Measurements from ENCODE around the gene UNC45B. TPM values are rescaled to one million over a fixed set of nuclear protein-coding genes. Genes with fewer than 3 reads are reported as not detected.
"Not testable (repeated sequence)": the region's sequence is repeated elsewhere in the genome, so short reads cannot be mapped to it uniquely, and the experiment has no call there.

Gene UNC45B
- under 1 TPM; 0.36 TPM for total RNA-seq
- polyA plus RNA-seq = under 1 TPM; 0.15 to 0.59 (median 0.28) TPM
- total RNA-seq = 0 to 3.0 (median 0.65) reads per million in 6 experiments

GRCh38 chr17:35147375-35147905 lies at the start of gene UNC45B:
Gene UNC45B, plus strand, starts transcription at chr17:35147817. Its CDS starts 447 bp downstream, at chr17:35148264.
- POLR2A ChIA-PET = interaction anchor here (1.4 kb wide), 1 partner anchor 11 kb away, joined by 3 read pairs; no protein-coding TSS in a partner anchor
- peaks cover 5 to 7% (median 7%) of the 10 kb centered on the region in 4 donors for H3K4me1 Mint-ChIP-seq
- ATAC-seq (no peak), DNase-seq (no peak)
- no peaks in the 10 kb centered on the region for H3K27me3 Mint-ChIP-seq
- no peak within 1 kb of the TSS for H3K4me3 Mint-ChIP-seq
- no peaks in the 10 kb centered on the region for H3K36me3 Mint-ChIP-seq
- H3K9me3 Mint-ChIP-seq = no peaks in the 10 kb centered on the region
- H3K27ac Mint-ChIP-seq = peak within 1 kb of the TSS in 3 of 10 donors; percentile 19 to 35 (median 29)

DNA sequence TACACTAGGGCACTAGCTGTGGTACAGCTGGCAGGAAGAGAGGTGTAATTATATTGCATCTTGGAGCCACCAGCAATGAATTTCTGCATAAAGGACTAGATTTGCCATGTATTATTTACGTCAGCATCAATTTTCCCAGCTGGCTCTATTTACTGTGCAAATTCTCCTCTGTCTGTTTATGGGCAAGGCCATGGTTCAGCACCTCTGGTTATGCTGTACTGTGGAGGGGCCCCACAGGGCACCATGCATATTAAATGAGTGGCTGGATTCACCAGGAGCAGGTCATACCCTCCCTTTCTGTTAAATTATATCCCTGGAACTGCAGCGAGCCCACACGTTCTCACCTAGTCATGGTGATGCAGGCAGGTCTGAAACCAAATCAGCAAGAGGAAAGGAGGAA lies 47.7 kb upstream of the UNC45B start:
- no peak for ATAC-seq
- H3K4me1 Mint-ChIP-seq = peaks cover 0 to 5% (median 0%) of the 10 kb centered on the region in 4 donors
- H3K27me3 Mint-ChIP-seq = no peaks in the 10 kb centered on the region
- peaks cover 0 to 51% (median 4%) of the 10 kb centered on the region in 3 donors for H3K36me3 Mint-ChIP-seq
- peak overlapping the region in 2 of 10 donors; percentile 39 to 85 for H3K27ac Mint-ChIP-seq
- DNase-seq = no peak
- POLR2A ChIA-PET = no interaction called here
- no peak overlapping the region for H3K4me3 Mint-ChIP-seq
- H3K9me3 Mint-ChIP-seq = no peaks in the 10 kb centered on the region

DNA sequence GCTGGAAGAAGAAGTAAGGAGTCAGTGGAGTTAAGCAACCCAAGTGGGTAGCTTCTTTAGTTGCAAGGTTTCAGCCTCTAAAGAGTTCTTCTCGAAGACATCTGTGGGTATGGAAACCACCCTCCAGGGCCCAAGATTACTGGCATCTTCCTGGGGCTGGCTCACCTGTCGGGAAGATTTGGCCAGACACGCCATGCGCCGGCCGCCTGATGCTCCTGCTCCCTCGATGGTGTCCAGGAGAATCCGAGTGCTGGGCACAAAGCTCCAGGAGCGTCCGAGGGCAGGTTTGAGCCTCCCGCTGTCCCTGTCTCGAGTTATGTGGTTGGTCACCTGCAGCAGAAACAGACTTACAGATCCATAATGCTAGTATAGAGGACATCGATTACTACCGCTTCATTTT lies 46.6 kb upstream of the UNC45B start:
- peaks cover 0 to 5% (median 0%) of the 10 kb centered on the region in 4 donors for H3K4me1 Mint-ChIP-seq
- H3K36me3 Mint-ChIP-seq = peaks cover 2 to 62% (median 12%) of the 10 kb centered on the region in 3 donors
- no peak overlapping the region for H3K4me3 Mint-ChIP-seq
- DNase-seq (no peak), ATAC-seq (no peak)
- H3K27ac Mint-ChIP-seq = no peak overlapping the region
- no peaks in the 10 kb centered on the region for H3K9me3 Mint-ChIP-seq
- POLR2A ChIA-PET = no interaction called here
- no peaks in the 10 kb centered on the region for H3K27me3 Mint-ChIP-seq

- Mint-ChIP-seq H3K27ac (peak overlapping the region in 2 of 10 donors; percentile 9 to 40), H3K36me3 (peaks cover 8 to 69% (median 19%) of the 10 kb centered on the region in 3 donors), H3K4me3 (no peak overlapping the region), H3K27me3 (no peaks in the 10 kb centered on the region), H3K4me1 (no peaks in the 10 kb centered on the region), H3K9me3 (no peaks in the 10 kb centered on the region)
- ATAC-seq (no peak), DNase-seq (no peak)
- POLR2A ChIA-PET = no interaction called here
Measured at GRCh38 chr17:35101725-35102124, 45.9 kb upstream of the UNC45B start.

GRCh38 chr17:35103271-35103670 lies 44.3 kb upstream of the UNC45B start:
- Mint-ChIP-seq H3K9me3 (no peaks in the 10 kb centered on the region), H3K4me3 (no peak overlapping the region), H3K27me3 (no peaks in the 10 kb centered on the region), H3K4me1 (no peaks in the 10 kb centered on the region), H3K36me3 (peaks cover 8 to 71% (median 21%) of the 10 kb centered on the region in 3 donors), H3K27ac (no peak overlapping the region)
- POLR2A ChIA-PET = no interaction called here
- no peak for ATAC-seq
- DNase-seq = no peak

GRCh38 chr17:35104844-35105450 lies 42.7 kb upstream of the UNC45B start:
- Mint-ChIP-seq H3K36me3 (peaks cover 8 to 63% (median 21%) of the 10 kb centered on the region in 3 donors), H3K9me3 (no peaks in the 10 kb centered on the region), H3K4me1 (no peaks in the 10 kb centered on the region), H3K27me3 (no peaks in the 10 kb centered on the region), H3K4me3 (no peak overlapping the region), H3K27ac (peak overlapping the region in 2 of 10 donors; percentile 61 to 91)
- ATAC-seq (no peak), DNase-seq (no peak)
- POLR2A ChIA-PET = interaction anchor here (0.6 kb wide), 1 partner anchor 89 kb away, joined by 3 read pairs; no protein-coding TSS in a partner anchor

DNA sequence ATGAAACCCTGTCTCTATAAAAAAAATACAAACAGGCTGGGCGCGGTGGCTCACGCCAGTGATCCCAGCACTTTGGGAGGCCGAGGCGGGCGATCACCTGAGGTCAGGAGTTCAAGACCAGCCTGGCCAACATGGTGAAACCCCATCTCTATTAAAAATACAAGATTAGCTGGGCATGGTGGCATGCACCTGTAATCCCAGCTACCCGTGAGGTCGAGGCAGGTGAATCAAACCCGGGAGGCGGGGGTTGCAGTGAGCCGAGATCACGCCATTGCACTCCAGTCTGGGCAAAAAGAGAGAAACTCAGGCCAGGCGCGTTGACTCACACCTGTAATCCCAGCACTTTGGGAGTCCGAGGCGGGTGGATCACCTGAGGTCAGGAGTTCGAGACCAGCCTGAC lies 36.8 kb upstream of the UNC45B start:
- H3K27me3 Mint-ChIP-seq, POLR2A ChIA-PET, H3K27ac Mint-ChIP-seq: not testable (repeated sequence)

DNA sequence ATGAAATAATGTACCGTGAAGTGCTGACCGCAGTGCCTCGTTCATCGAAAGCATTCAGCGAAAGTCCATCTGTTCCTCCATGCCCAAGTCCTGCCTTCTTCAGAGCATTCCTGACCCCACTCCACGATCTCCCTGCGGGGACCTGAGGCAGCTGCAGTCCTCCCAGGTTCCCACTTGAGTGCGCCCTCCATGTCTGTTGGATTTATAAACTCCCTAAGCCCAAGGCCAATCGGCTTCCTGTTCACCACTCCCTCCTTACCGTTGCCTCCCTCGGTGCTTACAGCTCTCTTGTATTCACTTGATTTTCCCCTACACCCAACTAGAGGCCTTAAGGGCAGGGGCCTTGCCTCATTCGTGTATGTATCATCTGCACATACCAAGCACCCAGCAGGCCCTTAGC lies 30.8 kb upstream of the UNC45B start:
- peak overlapping the region in 6 of 10 donors; percentile 16 to 70 (median 50) for H3K27ac Mint-ChIP-seq
- POLR2A ChIA-PET = interaction anchor here (1.0 kb wide), 1 partner anchor 487 kb away, joined by 3 read pairs; no protein-coding TSS in a partner anchor
- peaks cover 15 to 54% (median 43%) of the 10 kb centered on the region in 4 donors for H3K4me1 Mint-ChIP-seq
- DNase-seq (no peak), ATAC-seq (no peak)
- no peaks in the 10 kb centered on the region for H3K27me3 Mint-ChIP-seq
- H3K4me3 Mint-ChIP-seq = peak overlapping the region in 1 of 10 donors; percentile 8
- peaks cover 0 to 25% (median 0%) of the 10 kb centered on the region in 3 donors for H3K36me3 Mint-ChIP-seq
- no peaks in the 10 kb centered on the region for H3K9me3 Mint-ChIP-seq

More for the DNA sequence above, 36.8 kb upstream of the UNC45B start:
- DNase-seq, H3K4me3 Mint-ChIP-seq, H3K9me3 Mint-ChIP-seq, ATAC-seq: not testable (repeated sequence)
- Mint-ChIP-seq H3K36me3 (peaks cover 8 to 31% (median 12%) of the 10 kb centered on the region in 3 donors), H3K4me1 (peaks cover 0 to 16% (median 6%) of the 10 kb centered on the region in 4 donors)

DNA sequence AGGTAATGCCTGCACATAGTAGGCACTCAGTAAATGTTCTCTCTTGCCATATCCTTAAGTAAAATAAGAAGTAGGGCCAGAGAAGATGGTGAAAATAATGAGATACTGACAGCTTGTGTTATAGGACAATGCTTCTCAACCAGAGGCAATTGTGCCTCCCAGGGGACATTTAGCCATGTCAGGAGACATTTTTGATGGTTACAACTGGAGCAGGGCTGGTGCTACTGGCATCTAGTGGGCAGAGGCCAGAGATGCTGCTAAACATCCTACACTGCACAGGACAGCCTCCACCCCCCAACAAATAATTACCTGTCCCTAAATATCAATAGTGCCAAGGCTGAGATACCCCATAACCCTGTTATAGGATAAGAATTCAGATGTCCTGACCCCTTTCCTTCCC lies 29.6 kb upstream of the UNC45B start:
- DNase-seq (peak in 2 of 10 donors; percentile 15 to 30), ATAC-seq (no peak)
- POLR2A ChIA-PET = interaction anchor here (0.6 to 2.7 kb wide), 5 partner anchors 10 to 749 kb away, joined by 3 to 15 read pairs (median 7); partner anchors contain the start of gene RFFL
- H3K9me3 Mint-ChIP-seq = no peaks in the 10 kb centered on the region
- H3K27me3 Mint-ChIP-seq = no peaks in the 10 kb centered on the region
- H3K36me3 Mint-ChIP-seq = peaks cover 0 to 22% (median 0%) of the 10 kb centered on the region in 3 donors
- H3K4me3 Mint-ChIP-seq = peak overlapping the region; percentile 61 to 98 (median 90)
- H3K27ac Mint-ChIP-seq = peak overlapping the region in 9 of 10 donors; percentile 44 to 98 (median 87)
- peaks cover 15 to 54% (median 40%) of the 10 kb centered on the region in 4 donors for H3K4me1 Mint-ChIP-seq

DNA sequence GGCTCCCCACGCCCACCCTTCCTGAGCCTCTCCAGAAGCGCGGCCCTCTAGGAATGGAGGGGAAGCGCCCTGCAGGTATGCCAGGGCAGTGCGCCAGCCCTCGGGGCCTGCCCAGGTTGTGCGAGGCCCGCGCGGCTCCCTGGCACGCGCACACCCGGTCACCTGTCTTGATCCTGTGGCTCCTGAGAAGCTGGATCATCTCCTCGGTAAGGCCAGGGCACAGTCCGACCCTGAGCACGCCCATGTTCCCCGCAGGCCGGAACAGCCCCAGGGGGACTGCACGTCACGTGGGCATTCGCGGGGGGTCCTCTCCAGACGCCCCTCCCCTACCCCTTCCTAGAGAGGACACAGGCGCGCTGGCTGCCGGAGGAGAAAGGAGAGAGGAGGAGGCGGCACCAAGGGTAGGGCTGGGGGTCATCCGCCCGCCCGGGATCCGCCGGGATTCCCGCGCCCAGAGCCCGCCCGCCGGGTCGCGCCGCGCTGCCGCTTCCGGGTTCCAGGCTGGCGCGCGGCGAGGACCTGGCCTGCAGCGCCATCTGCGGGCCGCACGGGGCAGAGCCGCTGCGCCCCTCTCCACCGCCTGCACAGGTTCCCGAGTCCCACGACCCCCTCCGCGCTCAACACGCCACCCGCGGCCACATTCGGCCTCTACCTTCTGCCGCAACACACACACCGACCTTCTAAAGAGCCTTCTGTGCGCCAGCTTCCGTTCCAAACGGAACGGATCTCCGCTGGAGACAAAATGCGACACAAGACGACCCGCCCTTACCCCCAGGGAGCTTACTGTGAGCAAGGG lies 28.0 kb upstream of the UNC45B start, which contains the start of gene RAD51D:
TSS of gene RAD51D (minus strand) at position 491 of the 796 bp plus-strand sequence. CDS start at position 244, 247 bp downstream.
- Mint-ChIP-seq H3K4me3 (peak within 1 kb of the TSS; percentile 84 to 98 (median 96)), H3K36me3 (peaks cover 0 to 19% (median 0%) of the 10 kb centered on the region in 3 donors), H3K4me1 (peaks cover 15 to 54% (median 39%) of the 10 kb centered on the region in 4 donors), H3K27me3 (no peaks in the 10 kb centered on the region), H3K9me3 (no peaks in the 10 kb centered on the region), H3K27ac (peak within 1 kb of the TSS; percentile 87 to 98 (median 96))
- POLR2A ChIA-PET = interaction anchor here (0.6 to 2.7 kb wide), 17 partner anchors 8 to 690 kb away, joined by 3 to 15 read pairs (median 4); partner anchors contain the start of genes CCT6B, LIG3, NLE1 and RFFL
- ATAC-seq = peak; percentile 91
- peak; percentile 67 to 87 (median 84) for DNase-seq

GRCh38 chr17:35121315-35121714 lies 26.3 kb upstream of the UNC45B start, which contains the start of gene FNDC8:
Gene FNDC8, plus strand, starts transcription at chr17:35121615. Its CDS starts 79 bp downstream, at chr17:35121694.
- Mint-ChIP-seq H3K36me3 (peaks cover 0 to 6% (median 0%) of the 10 kb centered on the region in 3 donors), H3K4me3 (peak within 1 kb of the TSS in 4 of 10 donors; percentile 30 to 56 (median 44)), H3K9me3 (no peaks in the 10 kb centered on the region), H3K27me3 (no peaks in the 10 kb centered on the region), H3K4me1 (peaks cover 13 to 37% (median 31%) of the 10 kb centered on the region in 4 donors), H3K27ac (peak within 1 kb of the TSS in 2 of 10 donors; percentile 10 to 47)
- POLR2A ChIA-PET = interaction anchor here (0.6 kb wide), 1 partner anchor 160 kb away, joined by 3 read pairs; the partner anchor contains the start of gene CCT6B
- ATAC-seq (no peak), DNase-seq (no peak)

Data from naive thymus-derived CD8-positive, alpha-beta T cell (primary cell).